ENCODE data around the gene HTR3E. TPM values are rescaled to one million over a fixed set of nuclear protein-coding genes. Genes with fewer than 3 reads are reported as not detected.

Gene HTR3E, protein sequence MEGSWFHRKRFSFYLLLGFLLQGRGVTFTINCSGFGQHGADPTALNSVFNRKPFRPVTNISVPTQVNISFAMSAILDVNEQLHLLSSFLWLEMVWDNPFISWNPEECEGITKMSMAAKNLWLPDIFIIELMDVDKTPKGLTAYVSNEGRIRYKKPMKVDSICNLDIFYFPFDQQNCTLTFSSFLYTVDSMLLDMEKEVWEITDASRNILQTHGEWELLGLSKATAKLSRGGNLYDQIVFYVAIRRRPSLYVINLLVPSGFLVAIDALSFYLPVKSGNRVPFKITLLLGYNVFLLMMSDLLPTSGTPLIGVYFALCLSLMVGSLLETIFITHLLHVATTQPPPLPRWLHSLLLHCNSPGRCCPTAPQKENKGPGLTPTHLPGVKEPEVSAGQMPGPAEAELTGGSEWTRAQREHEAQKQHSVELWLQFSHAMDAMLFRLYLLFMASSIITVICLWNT
- not detected for total RNA-seq

DNA sequence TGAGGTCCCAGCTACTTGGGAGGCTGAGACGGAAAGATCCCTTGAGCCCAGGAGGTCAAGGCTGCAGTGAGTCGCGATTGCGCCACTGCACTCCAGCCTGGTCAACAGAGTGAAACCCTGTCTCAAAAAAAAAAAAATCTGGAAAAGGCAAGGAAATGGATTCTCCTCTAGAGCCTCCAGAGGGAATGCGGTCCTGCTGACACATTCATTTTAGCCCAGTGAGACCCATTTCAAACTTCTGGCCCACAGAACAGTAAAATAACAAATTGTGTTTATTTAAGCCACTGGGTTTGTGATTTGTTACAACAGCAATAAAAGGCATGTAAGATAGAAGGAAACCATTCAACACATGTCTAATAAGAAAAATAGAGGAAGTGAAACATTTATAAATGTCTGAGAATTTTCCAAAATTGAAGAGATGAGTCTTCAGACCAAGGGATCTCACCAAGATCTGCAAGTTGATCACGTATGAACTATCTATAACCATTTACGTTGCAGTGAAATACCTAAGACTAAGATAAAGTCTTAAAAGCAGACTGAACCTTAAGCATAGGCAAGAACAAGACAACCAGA, at the start of gene HTR3E:
Gene HTR3E, plus strand, starts transcription at position 254 of the 573 bp plus-strand sequence. CDS start 466 bp downstream, outside the sequence.
- Histone ChIP-seq H3K9me3 (peaks cover 11 to 13% of the 10 kb centered on the region in 2 donors), H3K27ac (no peak within 1 kb of the TSS), H3K36me3 (no peaks in the 10 kb centered on the region), H3K4me3 (no peak within 1 kb of the TSS), H3K4me1 (no peaks in the 10 kb centered on the region), H3K27me3 (no peaks in the 10 kb centered on the region)
- intact Hi-C loops (cut with DNase I; ENCODE audit: low total_unique reads): no loop called here
- TF ChIP-seq, protein P1, sequence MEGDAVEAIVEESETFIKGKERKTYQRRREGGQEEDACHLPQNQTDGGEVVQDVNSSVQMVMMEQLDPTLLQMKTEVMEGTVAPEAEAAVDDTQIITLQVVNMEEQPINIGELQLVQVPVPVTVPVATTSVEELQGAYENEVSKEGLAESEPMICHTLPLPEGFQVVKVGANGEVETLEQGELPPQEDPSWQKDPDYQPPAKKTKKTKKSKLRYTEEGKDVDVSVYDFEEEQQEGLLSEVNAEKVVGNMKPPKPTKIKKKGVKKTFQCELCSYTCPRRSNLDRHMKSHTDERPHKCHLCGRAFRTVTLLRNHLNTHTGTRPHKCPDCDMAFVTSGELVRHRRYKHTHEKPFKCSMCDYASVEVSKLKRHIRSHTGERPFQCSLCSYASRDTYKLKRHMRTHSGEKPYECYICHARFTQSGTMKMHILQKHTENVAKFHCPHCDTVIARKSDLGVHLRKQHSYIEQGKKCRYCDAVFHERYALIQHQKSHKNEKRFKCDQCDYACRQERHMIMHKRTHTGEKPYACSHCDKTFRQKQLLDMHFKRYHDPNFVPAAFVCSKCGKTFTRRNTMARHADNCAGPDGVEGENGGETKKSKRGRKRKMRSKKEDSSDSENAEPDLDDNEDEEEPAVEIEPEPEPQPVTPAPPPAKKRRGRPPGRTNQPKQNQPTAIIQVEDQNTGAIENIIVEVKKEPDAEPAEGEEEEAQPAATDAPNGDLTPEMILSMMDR (IDR thresholded peaks at IDR 0.05): no peak
- TF ChIP-seq POLR2AphosphoS5 (IDR thresholded peaks at IDR 0.05): no peak
- no peak for TF ChIP-seq POLR2A (IDR thresholded peaks at IDR 0.05)
- DNase-seq (ENCODE audit: low spot score in 2 of 2): no peak

DNA sequence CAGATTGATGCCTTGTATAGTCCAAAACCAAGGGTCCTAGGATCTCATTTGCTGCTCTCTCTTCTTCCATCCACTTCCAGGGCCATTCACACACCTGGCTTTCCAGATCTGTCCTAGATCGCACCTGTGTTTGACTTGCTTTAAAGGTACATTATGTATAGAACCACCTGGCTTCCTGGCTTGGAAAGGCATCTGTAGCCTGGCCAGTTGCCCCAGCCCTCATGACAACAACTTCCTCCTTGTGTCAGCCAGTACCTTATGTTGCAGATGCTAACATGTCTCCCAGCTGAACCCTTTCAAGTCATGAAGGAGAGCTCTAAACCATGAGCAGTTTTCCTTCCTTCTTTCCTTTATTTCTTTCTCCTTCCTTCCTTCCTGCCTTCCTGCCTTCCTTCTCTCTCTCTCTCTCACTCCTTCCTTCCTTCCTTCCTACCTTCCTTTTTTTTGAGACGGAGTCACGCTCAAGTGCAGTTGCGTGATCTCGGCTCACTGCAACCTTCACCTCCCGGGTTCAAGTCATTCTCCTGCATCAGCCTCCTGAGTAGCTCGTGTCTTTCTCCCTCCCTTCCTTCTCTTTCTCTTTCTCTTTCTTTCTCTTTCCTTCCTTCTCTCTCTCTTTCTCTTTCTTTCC, 46.5 kb upstream of the HTR3E start:
- Histone ChIP-seq H3K4me1 (no peaks in the 10 kb centered on the region), H3K4me3 (no peak overlapping the region), H3K36me3 (no peaks in the 10 kb centered on the region), H3K27me3 (no peaks in the 10 kb centered on the region), H3K9me3 (no peaks in the 10 kb centered on the region), H3K27ac (no peak overlapping the region)
- no peak for DNase-seq (ENCODE audit: low spot score in 2 of 2)
- TF ChIP-seq POLR2AphosphoS5 (IDR thresholded peaks at IDR 0.05): no peak
- TF ChIP-seq POLR2A (IDR thresholded peaks at IDR 0.05): no peak
- TF ChIP-seq, protein P1 (IDR thresholded peaks at IDR 0.05): no peak
- intact Hi-C loops (cut with DNase I; ENCODE audit: low total_unique reads): no loop called here

DNA sequence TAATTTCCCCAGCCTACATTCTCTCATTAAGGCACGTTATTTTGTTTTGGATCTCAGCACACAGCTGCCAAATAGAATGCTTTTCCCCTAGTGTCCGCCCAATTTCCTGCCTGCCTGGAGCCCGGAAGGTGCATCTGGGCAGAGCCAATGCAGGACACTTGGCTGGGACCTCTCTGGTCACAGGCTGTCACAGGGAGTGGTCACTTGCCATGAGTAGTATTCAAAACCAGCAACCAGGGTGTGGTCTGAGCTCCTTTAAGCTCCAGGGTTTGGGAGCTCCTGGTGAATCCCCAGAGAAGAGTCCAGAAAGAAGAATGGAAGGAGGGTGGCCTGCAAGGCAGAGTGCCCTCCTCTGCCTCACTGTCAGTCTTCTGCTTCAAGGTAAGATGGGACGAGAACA, 44.1 kb upstream of the HTR3E start, which contains the start of gene HTR3C:
Gene HTR3C, plus strand, starts transcription at position 281 of the 400 bp plus-strand sequence. Its CDS starts 34 bp downstream, at position 315.
- Histone ChIP-seq H3K36me3 (no peaks in the 10 kb centered on the region), H3K27ac (no peak within 1 kb of the TSS), H3K4me1 (no peaks in the 10 kb centered on the region), H3K9me3 (no peaks in the 10 kb centered on the region), H3K4me3 (no peak within 1 kb of the TSS), H3K27me3 (no peaks in the 10 kb centered on the region)
- no peak for DNase-seq (ENCODE audit: low spot score in 2 of 2)
- TF ChIP-seq, protein P1 (IDR thresholded peaks at IDR 0.05): no peak
- no peak for TF ChIP-seq POLR2A (IDR thresholded peaks at IDR 0.05)
- no peak for TF ChIP-seq POLR2AphosphoS5 (IDR thresholded peaks at IDR 0.05)
- intact Hi-C loops (cut with DNase I; ENCODE audit: low total_unique reads): no loop called here

DNA sequence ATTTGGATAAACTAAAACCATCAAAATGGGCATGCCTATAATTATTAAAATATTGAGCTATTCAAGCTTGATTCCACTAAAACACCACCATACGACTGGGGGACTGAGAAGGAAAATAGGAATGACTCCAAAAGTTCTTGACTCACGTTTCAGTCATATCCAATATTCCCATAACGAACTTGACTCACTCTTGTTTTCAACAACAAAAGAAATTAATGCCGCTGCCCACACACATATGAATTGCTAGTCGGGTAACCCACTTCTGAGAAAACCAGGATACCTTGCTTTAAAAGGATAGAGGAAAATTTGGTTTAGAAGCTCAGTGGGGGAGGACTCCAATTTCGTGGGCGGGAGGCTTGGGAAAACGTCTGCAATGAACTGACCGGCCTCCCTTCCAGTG, 38.8 kb upstream of the HTR3E start:
- Histone ChIP-seq H3K27ac (no peak overlapping the region), H3K4me1 (no peaks in the 10 kb centered on the region), H3K27me3 (no peaks in the 10 kb centered on the region), H3K9me3 (no peaks in the 10 kb centered on the region), H3K4me3 (no peak overlapping the region), H3K36me3 (no peaks in the 10 kb centered on the region)
- DNase-seq (ENCODE audit: low spot score in 2 of 2): no peak
- intact Hi-C loops (cut with DNase I; ENCODE audit: low total_unique reads): no loop called here
- TF ChIP-seq POLR2A (IDR thresholded peaks at IDR 0.05): no peak
- TF ChIP-seq, protein P1 (IDR thresholded peaks at IDR 0.05): no peak

DNA sequence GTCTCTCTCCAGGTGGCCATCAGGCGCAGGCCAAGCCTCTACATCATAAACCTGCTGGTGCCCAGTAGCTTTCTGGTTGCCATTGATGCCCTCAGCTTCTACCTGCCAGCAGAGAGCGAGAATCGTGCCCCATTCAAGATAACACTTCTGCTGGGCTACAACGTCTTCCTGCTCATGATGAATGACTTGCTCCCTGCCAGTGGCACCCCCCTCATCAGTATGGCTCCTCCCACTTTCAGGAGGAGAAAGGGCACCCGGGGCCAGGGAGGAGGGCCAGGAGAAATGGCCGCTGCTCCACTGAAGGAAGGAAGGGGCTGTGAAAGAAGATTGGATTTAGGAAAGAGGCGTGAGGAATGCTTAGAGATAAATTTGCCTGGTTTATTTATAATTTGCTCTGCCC, 37.4 kb upstream of the HTR3E start:
- intact Hi-C loops (cut with DNase I; ENCODE audit: low total_unique reads): no loop called here
- H3K4me3 ChIP-seq: no peak overlapping the region
- TF ChIP-seq POLR2AphosphoS5 (IDR thresholded peaks at IDR 0.05): no peak
- TF ChIP-seq POLR2A (IDR thresholded peaks at IDR 0.05): no peak
- TF ChIP-seq, protein P1 (IDR thresholded peaks at IDR 0.05): no peak
- no peak for DNase-seq (ENCODE audit: low spot score in 2 of 2)
- H3K27ac ChIP-seq: no peak overlapping the region
- H3K4me1 ChIP-seq: no peaks in the 10 kb centered on the region
- no peaks in the 10 kb centered on the region for H3K27me3 ChIP-seq
- H3K9me3 ChIP-seq: no peaks in the 10 kb centered on the region
- no peaks in the 10 kb centered on the region for H3K36me3 ChIP-seq
